NCI-H2171 (cell line): ENCODE measurements around the gene ZNF181.
"Not testable (repeated sequence)": the region's sequence is repeated elsewhere in the genome, so short reads cannot be mapped to it uniquely, and the experiment has no call there.

Experiments
- DNase-seq: peaks from one replicate; lab custom pipeline; 2025; lab: John Stamatoyannopoulos, UW

Gene ZNF181

DNA sequence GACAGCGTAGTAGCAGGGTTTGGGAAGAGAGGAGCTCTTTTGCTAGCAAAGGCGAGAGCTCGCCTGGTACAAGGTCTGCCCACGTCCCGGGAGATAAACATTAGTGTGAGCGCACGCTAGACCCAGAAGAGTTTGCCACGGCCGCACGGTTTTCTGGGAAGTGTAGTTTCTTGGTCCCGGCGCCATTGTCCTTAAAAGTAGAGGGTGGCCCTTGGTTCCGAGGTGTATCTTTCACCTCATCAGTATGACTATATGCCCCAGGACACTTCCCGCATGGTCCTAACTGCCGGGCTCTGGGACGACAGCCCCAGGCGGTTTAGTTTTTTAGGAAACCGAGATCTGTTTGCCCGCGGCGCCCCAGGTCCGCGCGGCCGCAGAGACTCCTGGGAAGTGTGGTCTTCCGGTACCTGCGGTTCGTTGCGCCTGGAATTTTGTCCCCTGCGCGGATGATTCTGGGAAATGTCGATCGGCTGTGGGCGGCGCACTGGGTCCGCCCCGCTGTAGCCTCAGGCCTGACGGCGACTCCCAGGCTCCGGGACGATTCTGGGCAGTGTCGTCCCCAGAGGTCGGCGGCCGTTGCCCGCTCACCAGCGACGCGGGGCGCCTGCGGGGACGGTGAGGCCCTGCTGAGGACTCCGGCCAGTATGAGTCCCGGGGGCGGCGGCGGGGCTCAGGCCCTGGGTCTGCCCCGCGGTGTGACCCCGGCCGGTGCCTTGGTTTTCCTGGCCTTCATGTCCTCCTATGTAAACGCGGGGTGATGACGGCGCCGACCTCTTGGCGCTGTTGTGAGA lies at the start of gene ZNF181:
Gene ZNF181, plus strand, starts transcription at position 498 of the 791 bp plus-strand sequence. CDS start 795 bp downstream, outside the sequence.
- peak; percentile 84 for DNase-seq

GRCh38 chr19:34685266-34685665 lies 48.8 kb upstream of the ZNF181 start:
- DNase-seq, result not testable (repeated sequence)

DNA sequence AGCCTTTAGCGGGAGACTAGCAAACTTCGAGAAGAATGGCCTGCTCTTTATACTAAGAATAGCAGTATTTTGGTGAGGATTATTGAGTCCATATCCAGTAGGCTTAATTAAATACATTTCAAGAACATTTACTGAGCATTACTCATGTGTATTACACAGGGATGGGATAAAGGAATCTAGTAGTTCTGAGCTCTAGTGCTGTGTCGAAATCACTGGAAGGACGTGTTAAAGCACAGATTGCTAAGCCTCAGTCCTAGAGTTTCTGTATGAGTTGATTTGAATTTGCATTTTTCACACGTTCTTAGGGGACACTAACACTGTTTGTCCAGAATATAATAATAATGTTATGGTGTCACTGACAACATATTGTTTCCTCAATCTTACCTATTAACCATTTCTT lies 47.6 kb upstream of the ZNF181 start:
- no peak for DNase-seq

DNA sequence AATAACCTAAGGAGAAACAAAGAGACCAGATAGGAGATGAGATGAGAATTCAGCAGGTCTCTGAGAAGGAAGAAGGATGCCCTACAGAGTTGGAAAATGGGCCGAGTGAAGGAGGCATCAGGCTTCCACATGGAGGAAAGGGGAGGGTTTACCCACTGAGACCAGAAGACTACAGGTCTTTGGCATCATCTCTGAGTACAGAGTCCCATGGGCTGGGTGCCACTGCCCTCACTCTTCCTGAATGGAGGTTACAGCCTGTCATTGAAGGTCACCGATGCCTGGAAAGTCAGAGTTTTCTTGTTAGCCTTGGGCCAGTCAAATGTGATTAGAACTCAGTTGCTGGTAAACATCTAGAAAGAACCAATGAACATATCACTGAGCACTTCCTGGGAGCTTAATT lies 46.7 kb upstream of the ZNF181 start:
- no peak for DNase-seq

DNA sequence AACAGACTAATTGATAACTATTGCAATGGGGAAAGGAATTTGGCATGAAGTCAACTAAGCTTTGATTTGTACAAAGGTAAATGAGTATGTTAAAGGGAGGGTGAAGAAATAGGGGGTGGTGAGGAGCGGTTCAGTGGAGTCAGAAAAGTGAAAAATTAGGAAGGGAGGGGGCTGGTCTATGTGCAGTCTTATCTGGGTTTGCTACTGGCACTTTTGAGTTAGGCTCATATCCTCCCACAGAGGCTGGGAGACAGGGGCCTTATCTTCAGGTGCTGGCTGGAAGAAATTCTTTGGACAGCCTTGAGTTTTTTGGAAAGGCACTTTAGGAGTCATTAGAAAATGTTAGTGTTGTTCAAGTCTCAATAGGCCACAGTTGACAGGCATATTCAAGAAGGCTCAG lies 45.5 kb upstream of the ZNF181 start:
- no peak for DNase-seq

DNA sequence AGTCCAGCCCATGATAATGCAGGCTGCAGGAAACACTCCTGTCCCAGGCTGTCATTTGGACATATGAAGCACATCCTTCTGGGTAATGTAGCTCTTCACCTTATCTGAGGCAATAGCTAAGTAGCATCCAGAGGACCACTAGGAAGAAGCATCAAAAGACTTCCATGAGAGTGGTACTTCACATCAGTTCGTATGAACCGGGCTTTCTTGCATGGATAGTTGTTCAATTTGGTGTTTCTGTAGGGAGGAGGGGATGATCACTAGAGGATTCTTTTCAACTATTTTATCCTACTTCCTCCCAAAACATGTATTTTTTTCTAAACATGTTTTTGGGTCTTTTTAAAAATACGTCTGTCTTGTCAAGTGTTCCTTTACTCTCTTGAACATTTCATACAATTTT lies 43.7 kb upstream of the ZNF181 start:
- DNase-seq, result no peak

DNA sequence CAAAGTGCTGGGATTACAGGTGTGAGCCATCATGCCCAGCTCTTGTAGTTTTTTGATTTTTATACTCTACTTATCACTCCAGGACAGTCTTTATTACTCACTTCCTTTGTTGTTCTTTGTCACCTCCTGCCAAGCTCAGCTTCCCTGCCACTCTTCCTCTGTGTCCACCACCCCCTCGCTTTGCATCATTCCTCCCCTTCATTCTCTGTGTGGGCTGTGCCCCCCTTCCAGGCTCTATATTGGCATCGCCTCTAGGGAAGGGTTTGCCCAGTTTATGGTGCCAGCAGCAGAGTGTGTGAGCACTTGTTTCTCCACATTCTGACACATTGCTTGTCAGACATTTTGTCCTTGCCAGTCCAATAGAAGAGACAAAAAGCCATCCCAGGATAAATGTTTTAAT lies 41.5 kb upstream of the ZNF181 start:
- no peak for DNase-seq

DNA sequence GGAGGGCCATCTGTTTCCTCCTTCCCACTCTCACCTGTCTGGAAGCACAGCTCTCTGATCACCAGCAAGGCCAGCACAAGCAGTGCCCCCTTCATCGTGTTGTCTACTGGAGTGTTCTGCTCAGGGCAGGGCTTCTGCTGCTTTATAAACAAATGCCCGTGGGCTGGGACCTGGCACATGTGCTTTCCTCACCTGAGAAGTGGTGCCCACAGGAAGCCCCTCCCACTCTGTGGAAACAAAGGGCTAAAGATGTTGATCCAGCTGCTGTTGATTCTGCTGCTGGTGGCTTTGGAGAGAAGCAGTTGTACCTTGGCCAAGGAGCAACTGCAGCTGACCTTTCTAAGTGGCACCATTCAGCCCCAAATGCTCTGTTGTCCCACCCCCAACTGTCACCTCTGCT lies 26.4 kb upstream of the ZNF181 start:
- no peak for DNase-seq

DNA sequence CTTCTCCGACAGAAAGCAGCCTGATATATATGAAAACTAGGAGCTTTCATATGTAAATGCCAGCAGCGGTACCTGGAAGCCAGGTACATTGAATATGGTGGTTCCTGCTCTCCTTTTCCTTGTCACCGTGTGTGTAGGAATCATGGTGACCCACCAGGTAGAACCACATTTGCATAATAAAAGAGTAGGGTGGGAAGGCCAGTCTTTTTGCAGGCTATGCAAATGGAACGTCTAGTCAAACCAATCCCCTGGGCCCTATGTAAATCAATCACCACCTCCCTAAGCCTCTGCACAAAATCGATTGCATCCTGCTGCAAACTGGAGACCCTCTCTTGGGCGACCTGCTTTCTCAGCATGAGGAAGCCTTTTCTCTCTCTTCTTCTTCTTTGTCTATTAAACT lies 22.2 kb upstream of the ZNF181 start:
- no peak for DNase-seq

GRCh38 chr19:34712395-34713261 lies 21.4 kb upstream of the ZNF181 start:
- peak; percentile 65 for DNase-seq

DNA sequence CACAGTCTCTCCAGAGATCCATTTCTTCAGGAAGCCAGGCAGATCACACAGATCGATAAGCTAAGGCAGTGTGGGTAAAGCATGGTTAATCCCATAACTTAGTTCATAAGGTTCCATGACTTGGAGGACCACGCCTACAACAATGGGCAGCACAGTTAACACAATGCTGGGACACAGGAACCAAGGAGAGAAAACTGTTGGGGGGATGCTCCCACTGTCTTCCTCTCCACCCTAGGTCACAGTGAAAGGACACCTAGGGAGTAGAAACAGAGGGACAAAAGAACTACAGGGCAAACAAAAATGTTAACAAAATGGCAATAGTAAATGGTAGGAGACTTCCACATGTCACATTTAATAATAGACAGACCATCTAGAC lies 20.8 kb upstream of the ZNF181 start:
- no peak for DNase-seq

DNA sequence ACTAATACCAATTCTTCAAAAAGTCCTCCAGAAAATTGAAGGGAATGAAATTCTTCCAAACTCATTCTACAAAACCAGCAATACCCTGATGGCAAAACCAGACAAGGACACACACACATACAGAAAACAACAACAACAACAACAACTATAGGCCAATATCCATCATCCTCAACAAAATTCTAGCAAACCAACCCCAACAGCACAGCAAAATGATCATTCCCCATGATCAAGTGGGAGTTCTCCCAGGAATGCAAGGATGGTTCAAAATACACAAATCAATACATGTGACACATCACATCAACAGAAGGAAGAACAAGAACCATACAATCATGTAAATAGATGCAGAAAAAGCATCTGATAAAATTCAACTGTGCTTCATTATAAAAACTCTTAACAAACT lies 18.7 kb upstream of the ZNF181 start:
- DNase-seq, result no peak

- DNase-seq, result no peak
Measured at GRCh38 chr19:34722353-34722752, 11.7 kb upstream of the ZNF181 start.

DNA sequence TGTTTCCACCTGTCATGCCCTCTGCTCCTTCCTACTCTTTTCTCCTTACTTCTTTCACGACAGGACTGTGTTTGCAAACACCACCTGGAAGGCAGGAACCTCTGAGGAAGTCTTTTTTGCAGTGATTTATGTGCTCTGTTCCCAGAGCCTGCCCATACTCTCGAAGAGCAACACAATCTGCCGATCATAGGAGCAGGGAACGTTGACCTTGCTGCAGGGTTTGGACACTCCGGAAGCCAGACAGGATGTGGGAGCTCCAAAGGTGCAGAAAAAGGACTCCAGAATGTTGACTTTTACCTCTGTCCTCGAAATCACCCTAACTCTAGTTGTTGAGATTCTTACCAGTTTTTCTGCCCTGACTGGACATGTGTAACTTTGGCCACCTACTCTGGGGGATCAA lies 8.6 kb upstream of the ZNF181 start:
- no peak for DNase-seq

DNA sequence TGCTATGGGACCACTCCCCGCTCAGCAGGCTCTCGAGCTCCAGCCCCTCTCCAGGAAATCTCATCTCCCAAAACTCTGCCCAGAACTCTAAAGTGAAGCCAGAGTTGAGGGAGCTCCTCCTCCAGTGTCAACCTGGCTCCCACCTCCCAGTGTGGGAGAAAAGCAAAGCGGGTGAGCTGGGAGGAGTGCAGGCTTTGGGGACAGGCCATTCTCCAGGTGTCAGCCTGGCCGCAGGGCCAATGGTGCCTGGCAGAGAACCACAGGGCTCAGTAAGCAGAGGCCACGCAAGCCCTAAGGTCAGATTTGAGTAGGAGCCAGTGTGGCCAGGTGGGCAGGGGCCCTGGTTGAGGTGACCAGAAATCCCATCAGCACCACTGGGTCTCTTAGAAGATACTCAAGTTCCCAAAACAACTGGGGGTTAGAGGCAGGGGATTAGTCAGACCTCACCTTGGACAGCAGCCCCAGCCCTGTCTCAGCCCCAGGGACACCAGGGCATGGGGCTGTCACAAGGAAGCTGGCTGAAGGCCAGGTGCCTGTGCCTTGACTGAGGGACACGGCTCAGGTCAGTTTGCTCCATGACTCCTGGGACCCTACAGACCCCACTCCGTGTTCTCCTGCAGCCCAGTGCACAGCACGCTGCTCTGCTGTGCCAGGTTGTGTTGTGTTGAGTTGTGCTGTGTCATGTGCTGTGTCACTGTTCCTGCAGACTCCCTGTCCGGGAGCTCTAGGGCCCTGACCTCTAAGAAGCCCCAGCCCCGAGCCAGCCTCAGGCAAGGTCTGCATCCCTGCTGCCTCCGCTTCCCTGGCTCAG lies 2.8 kb upstream of the ZNF181 start:
- DNase-seq, result no peak

DNA sequence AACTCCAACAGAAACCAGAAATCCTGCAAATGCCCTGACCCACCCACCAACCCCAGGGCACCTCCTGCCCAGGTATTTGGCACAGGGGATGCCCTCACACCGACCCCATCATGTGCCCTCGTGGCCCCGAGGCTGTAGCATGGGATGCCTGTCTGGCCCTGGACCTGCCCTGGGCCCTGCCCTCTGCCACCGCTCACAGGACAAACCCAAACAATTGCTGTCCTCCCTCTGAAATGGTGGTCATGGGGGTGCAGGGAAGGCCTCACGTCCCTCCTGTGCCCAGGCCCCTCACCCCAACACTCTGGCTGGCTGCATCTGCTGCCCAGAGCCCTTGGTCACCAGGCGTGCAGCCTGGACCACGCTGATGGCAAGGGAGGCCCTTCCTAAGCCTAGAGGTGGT lies 2.1 kb upstream of the ZNF181 start:
- no peak for DNase-seq

DNA sequence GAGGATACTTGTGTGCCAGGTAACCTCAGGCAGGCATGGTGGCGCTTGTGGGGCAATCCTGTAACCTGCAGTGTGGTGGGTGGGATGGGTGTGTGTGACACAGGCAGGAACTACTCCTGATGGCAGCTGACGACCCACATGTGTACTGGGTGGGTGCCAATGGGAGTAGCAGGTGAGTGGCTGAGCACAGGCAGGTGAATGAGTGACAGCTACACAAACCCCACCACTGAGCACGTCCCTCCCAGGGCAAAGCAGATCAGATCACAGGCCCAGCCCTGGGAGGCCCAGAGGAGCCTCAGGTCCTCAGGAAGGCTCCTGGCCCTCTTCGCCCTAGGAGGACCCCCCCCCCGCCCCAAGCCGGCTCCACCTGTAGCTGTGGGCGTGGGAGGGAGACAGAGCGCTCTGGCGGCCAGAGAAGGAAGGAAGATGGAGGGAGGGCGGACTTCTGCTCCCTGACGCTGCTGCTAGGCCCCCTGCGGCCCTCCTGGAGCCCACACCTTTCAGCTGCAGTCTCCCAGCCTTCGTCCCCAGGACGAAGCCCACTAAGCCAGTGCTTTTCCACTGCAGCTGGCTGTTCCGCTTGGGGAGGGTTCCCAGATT lies 1.3 kb upstream of the ZNF181 start:
- DNase-seq, result no peak

GRCh38 chr19:34733266-34733745 lies 737 bp upstream of the ZNF181 start:
- peak; percentile 44 for DNase-seq

DNA sequence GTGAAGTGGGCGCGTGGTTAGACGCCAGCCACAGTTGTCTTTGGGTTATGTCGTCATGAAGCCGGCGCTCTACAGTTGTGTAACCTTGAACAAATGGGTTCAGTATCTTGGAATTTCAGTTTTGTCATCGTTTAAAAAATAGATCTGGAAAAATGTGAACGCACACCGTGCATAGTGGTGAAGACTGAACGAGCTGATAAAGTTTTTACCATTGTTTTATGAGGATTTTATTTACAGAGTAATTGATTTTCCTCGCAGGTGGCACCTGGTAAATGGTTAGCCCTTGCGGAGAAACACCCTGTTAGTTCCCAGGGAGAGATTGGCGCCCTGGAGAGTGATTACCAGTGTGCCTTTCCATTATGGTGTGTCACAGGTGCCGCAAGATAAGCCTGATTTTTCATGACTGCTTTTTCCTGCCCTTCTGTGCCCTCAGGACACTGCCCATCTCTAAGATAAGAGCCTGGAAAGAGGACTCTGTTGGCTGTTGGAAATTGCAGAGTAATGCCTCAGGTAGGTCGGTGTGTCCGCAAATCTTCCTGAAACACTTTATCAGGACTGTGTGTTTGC lies 577 bp downstream of the ZNF181 start:
- peak; percentile 72 for DNase-seq

DNA sequence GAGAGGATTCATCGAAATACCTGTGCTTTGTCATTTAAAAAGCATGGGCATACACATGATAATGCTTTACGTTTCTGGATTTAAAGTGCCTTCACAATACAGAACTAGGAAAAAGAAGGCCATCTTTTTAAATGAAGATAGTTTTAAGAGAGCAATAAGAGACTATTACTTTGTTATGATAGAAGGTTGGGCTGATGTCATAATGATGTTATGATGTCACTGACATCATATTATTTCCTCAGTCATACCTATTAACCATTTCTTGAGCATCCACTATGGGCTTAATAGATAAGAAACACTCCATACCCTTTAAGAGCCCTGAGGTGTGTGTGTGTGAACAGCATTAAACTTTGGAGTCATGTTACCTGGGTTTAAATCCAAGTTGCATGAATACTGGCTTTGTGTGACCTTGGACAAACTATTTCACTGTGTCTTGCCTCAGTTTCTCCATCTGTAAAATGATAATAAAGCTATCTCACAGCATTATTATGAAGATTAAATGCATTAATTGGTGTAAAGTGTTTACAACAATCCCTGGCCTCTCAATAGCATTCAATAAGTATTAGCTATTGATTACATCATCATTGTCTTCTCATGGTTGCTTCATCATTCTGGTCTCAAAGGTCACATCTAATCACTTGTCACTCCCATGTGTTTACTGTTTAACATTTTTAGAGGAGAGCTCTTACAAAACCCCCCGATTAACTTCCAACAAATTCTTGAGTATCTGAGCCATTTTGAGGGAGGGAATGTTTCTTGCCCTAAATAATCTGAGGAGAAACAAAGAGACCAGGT lies 11.1 kb downstream of the ZNF181 start:
- DNase-seq, result no peak

DNA sequence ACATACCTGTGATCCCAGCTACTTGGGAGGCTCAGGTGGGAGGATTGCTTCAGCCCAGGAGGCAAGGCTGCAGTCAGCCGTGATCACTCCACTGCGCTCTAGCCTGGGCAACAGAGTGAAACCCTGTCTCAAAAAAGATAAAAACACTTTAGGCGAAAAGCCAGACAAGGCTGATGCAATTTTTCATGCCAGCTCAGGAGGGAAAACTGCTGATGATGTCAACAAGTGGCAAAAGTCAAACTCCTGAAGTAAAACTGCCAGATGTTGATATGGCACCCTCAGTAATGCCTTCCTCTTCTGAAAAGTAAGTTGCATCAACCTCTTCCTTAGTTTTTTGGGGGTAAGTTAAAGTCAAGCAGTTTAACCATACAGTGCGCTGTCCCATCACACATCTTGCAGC lies 23.4 kb downstream of the ZNF181 start:
- DNase-seq, result no peak
